ENCODE measurements around the gene CACNA1F. TPM values are rescaled to one million over a fixed set of nuclear protein-coding genes. Genes with fewer than 3 reads are reported as not detected.

CACNA1F gene
- total and polyA plus RNA-seq, 9 of the 15 experiments (the other 6 are each of a cell fraction or from before 2014, with no cell fraction given) = under 0.01 to 0.41 (median 0.03) TPM; not detected in 3

DNA sequence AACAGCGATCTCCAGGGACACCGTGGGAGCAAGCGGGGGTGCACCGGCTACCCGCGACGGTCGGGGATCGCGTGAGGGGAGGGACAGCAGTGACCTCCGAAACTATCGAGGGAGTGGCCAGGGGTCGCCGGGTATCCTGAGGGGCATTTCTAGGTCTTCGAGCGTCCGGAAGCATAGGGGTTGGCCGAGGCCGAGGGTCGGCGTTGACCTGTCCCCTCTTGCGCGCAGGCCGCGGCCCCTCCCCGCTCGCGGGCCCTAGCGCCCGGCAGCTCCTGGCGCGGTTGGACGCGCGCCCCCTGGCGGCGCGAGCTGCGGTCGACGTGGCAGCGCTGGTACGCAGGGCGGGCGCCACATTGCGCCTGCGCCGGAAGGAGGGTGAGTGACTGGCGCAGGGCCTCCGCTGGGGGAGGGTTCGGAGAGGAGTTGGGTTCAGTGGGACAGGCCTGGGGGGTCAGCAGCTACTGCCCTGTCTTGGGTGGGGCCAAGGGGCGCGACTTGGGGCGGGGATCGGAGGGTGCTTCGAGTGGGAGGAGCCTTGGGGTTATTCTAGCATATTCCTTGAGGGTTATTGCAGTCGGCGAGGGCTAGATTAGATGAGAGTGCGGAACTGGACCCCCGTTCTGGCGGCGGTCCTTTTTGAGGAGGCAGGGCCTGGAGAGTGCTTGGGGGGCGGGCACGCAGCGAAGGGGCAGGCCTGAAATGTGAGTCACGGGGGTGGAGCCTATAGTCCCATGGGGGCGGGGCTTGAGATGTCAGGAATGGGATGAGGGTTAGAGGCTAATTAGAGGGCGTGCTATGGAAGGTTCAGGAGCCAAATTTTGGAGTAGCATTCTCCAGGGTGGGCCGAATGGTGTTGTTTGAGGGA lies 69.4 kb downstream of the CACNA1F start (continued):
- TF ChIP-seq, protein P1, sequence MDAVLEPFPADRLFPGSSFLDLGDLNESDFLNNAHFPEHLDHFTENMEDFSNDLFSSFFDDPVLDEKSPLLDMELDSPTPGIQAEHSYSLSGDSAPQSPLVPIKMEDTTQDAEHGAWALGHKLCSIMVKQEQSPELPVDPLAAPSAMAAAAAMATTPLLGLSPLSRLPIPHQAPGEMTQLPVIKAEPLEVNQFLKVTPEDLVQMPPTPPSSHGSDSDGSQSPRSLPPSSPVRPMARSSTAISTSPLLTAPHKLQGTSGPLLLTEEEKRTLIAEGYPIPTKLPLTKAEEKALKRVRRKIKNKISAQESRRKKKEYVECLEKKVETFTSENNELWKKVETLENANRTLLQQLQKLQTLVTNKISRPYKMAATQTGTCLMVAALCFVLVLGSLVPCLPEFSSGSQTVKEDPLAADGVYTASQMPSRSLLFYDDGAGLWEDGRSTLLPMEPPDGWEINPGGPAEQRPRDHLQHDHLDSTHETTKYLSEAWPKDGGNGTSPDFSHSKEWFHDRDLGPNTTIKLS (IDR thresholded peaks at IDR 0.05; ENCODE audit: borderline replicate concordance, low read depth) = peak; percentile 97
- TF ChIP-seq, protein P2, sequence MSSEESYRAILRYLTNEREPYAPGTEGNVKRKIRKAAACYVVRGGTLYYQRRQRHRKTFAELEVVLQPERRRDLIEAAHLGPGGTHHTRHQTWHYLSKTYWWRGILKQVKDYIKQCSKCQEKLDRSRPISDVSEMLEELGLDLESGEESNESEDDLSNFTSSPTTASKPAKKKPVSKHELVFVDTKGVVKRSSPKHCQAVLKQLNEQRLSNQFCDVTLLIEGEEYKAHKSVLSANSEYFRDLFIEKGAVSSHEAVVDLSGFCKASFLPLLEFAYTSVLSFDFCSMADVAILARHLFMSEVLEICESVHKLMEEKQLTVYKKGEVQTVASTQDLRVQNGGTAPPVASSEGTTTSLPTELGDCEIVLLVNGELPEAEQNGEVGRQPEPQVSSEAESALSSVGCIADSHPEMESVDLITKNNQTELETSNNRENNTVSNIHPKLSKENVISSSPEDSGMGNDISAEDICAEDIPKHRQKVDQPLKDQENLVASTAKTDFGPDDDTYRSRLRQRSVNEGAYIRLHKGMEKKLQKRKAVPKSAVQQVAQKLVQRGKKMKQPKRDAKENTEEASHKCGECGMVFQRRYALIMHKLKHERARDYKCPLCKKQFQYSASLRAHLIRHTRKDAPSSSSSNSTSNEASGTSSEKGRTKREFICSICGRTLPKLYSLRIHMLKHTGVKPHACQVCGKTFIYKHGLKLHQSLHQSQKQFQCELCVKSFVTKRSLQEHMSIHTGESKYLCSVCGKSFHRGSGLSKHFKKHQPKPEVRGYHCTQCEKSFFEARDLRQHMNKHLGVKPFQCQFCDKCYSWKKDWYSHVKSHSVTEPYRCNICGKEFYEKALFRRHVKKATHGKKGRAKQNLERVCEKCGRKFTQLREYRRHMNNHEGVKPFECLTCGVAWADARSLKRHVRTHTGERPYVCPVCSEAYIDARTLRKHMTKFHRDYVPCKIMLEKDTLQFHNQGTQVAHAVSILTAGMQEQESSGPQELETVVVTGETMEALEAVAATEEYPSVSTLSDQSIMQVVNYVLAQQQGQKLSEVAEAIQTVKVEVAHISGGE (CRISPR knock-in tag; IDR thresholded peaks at IDR 0.05) = no peak
- no peak for TF ChIP-seq DMBX1 (CRISPR knock-in tag; IDR thresholded peaks at IDR 0.05; ENCODE audit: borderline replicate concordance)
- TF ChIP-seq EGR1 (conservative IDR thresholded peaks at IDR 0.05) = no peak
- TF ChIP-seq MAZ (CRISPR knock-in tag; conservative IDR thresholded peaks at IDR 0.05 in 1 of 2, IDR thresholded peaks at IDR 0.05 in 1 of 2) = peak; percentile 33 to 84; a peak in 3 of 4 replicates
- TF ChIP-seq ZFP1 (CRISPR knock-in tag; IDR thresholded peaks at IDR 0.05) = no peak
- no peak for TF ChIP-seq WHSC1 (IDR thresholded peaks at IDR 0.05; ENCODE audit: low read length)
- no peak for TF ChIP-seq HES1 (IDR thresholded peaks at IDR 0.05; ENCODE audit: low read depth)
- TF ChIP-seq CREB5 (CRISPR knock-in tag; IDR thresholded peaks at IDR 0.05) = no peak
